ENCODE measurements around the gene IER3IP1. TPM values are rescaled to one million over a fixed set of nuclear protein-coding genes. Genes with fewer than 3 reads are reported as not detected.
"Not testable (repeated sequence)": the region's sequence is repeated elsewhere in the genome, so short reads cannot be mapped to it uniquely, and the experiment has no call there.

IER3IP1 gene, protein sequence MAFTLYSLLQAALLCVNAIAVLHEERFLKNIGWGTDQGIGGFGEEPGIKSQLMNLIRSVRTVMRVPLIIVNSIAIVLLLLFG
- 10 to 100 TPM; 14.4 to 17.4 (median 15.6) TPM for total RNA-seq

DNA sequence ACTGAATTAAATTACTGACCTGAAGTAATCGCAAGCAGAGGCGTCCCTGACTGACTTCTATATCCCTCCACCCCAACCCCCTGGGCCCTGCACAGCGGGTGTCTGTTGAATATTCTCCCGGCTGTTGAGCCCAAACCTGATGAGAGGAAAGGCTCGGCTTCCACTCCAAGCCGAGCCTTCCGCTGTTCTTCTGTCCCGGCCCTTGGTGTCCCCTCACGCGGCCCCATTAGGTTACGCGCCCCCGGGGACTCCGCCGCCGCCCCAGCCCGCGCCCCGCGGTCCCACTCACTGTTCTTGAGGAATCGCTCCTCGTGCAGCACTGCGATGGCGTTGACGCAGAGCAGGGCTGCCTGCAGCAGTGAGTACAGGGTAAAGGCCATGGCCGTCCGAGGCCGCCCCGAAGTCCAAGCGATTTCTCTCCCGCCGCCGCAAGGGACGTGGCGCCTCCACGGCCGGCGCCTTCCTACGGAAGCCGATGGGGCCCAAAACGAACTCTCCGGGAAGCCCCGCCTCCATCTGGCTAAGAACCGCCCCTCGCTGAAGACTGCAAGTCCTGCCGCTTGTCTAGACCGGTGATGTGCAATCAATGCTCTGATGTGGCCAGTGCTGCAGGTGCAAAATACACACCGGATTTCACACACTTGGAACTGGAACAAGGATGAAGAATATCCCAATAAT, at the start of gene IER3IP1:
Gene IER3IP1 (minus strand): TSS at position 467 of the 678 bp plus-strand sequence. CDS start 87 bp downstream, at position 380.
- H3K4me3 Mint-ChIP-seq, result peak within 1 kb of the TSS; percentile 29
- H3K4me1 Mint-ChIP-seq (ENCODE audit: low read depth), result peaks cover 5% of the 10 kb centered on the region
- DNase-seq (peak; percentile 86), ATAC-seq (peak; percentile 93 to 94)
- H3K36me3 Mint-ChIP-seq (ENCODE audit: insufficient read depth), result no peaks in the 10 kb centered on the region
- no peaks in the 10 kb centered on the region for H3K9me3 Mint-ChIP-seq
- peaks cover 2% of the 10 kb centered on the region for H3K27me3 Mint-ChIP-seq (ENCODE audit: low read depth)

DNA sequence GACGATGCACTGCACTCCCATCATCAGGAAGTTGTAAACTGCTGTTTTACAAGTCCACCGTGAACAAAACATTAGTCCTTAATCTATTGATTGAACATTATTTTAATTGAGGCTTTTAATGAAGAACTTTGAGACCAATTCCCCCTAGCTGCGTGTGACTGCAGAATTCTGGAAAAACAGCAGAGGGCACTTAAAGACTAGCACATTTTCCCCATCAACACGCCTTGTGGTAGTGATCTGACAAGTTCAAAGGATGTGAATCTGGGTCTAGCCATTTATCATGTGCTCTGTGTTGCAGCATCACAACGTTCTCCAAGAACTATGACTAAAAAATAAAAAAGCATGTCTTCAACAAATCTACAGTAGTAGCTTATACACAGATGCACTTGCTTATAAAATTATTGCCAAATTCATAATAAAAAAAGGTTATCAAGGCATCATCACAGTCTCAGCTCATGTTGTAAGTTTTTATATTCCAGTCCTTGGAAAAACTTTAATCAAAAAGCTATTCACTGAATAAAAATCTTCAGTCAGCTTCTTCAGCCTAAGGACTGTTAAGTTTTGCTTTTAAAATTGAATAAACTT, 39.5 kb upstream of the IER3IP1 start:
- Mint-ChIP-seq H3K4me1 (ENCODE audit: low read depth) (no peaks in the 10 kb centered on the region), H3K9me3 (no peaks in the 10 kb centered on the region), H3K27me3 (ENCODE audit: low read depth) (peaks cover 35% of the 10 kb centered on the region), H3K4me3 (no peak overlapping the region), H3K36me3 (ENCODE audit: insufficient read depth) (no peaks in the 10 kb centered on the region)
- DNase-seq, result no peak
- peak; percentile 40 to 46 for ATAC-seq

DNA sequence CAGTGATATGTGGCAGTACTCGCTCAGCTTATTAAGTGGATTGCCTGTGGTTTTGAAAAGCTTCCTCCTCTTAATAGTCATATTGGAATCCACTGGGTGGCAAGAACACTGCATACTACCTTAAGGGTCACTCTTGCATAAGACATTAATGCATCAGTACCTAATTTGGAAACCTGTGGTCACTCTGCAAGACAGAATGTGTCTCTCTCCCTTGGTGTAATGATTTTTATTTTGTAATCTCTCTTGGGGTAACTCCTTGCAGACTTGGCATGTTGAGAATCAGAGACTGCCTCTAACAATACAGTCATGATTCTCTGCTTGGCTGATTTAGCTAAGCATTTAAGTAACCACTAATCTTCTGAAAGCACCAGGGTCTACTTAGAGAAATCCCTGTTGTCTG, 33.0 kb upstream of the IER3IP1 start:
- H3K27me3 Mint-ChIP-seq (ENCODE audit: low read depth), result peaks cover 33% of the 10 kb centered on the region
- no peak overlapping the region for H3K4me3 Mint-ChIP-seq
- no peaks in the 10 kb centered on the region for H3K9me3 Mint-ChIP-seq
- no peaks in the 10 kb centered on the region for H3K36me3 Mint-ChIP-seq (ENCODE audit: insufficient read depth)
- ATAC-seq, result no peak
- no peak for DNase-seq
- no peaks in the 10 kb centered on the region for H3K4me1 Mint-ChIP-seq (ENCODE audit: low read depth)

DNA sequence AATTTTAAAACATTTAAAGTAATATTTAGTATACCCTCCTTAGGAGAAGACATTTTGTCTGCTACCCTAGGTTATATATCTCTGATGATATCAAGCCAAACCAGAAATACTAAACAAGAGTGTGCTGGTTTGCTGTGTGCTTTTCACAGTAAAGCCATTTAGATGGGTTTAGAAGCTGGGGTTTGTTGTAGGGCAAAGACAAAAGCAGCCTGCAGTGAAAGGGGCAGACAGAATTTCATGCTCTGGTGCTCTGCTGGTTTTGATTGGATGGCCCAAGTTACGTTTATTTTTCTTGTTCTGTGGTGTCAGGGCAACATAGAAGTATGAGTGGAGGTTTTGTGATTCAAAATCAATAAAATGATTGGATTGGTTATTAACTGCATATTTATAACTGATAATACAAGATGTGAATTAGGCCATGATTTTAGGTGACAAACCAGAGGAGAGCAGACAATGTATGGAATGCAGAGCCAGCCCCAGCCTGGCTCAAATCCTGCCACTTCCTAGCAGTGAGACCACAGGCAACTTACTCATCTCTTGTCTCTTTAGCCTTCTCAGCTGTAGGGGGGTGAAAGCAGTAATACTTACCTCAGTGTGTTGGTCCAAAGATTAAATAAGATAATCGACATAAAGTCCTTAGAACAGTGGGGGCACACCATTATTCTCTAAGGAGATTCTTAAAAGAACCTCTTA, 30.9 kb upstream of the IER3IP1 start:
- no peak for DNase-seq
- no peak for ATAC-seq
- Mint-ChIP-seq H3K27me3 (ENCODE audit: low read depth) (peaks cover 20% of the 10 kb centered on the region), H3K9me3 (no peaks in the 10 kb centered on the region), H3K36me3 (ENCODE audit: insufficient read depth) (no peaks in the 10 kb centered on the region), H3K4me1 (ENCODE audit: low read depth) (no peaks in the 10 kb centered on the region), H3K4me3 (no peak overlapping the region)

DNA sequence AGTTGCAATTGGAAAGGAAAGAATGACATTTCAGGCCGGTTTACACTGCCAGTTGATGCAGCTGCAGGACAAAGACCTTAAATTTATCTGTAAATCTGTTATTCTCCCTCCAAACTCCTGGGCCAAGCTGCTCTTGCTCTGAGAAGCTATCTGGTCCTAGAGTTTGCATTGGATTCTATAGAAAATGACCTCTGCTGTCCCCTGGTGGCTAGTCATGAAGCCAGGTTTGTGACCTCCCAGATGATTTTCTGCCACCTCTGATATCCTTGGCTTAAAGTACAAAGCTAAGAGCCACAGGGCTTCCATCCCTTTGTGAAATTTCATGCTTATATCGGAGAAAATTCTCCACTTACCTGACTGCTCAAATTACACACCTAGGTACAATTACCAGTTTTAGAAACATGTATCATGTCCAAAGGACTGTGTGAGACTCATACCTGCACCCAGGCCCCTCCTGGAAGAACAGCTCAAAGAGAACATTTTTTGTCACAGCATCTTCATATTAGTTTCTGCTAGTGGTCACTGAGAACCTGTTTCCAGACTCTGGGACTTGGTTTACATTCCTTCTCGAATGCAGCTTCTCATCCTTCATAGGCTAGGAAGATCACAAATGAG, 28.9 kb upstream of the IER3IP1 start:
- Mint-ChIP-seq H3K4me1 (ENCODE audit: low read depth) (no peaks in the 10 kb centered on the region), H3K27me3 (ENCODE audit: low read depth) (peaks cover 10% of the 10 kb centered on the region), H3K9me3 (no peaks in the 10 kb centered on the region), H3K36me3 (ENCODE audit: insufficient read depth) (no peaks in the 10 kb centered on the region), H3K4me3 (no peak overlapping the region)
- ATAC-seq (no peak), DNase-seq (peak; percentile 17)

DNA sequence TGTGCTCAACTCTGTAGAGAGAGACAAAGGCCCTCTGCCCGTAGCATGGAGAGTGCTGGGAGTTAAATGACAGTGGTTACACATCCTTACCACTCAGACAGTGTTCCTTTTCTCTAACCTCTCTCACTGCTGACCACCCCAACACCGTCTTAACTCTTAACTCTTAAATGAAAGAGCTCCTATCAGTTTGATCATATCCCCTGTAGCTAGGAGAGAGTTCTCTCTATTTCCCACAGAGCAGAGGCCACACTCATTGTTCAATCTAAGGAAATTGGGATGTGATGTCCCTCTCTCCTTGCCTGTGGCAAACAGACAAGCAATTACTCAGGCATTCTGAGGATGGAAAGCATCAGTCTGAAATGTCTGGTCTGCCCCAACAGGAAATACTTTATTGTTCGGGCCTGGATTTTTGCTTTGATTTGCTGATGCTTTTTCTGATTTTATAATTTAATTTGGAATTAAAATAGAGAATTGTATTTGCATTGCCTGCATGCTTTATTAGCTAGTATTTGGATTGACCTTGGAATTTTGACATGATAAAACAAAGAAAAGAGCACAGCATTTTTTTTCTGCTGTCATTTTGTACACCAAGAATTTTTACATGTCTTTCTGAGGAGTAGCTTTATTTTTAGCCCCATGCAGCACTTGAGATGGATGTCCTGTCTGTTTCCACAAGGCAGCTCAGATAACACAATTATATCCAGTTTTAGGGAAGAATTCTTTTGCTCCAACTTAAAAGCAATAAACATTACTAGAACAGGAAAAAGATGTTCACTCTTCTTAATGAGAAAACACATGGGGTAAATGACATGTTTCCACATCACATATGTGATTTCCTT, 27.7 kb upstream of the IER3IP1 start:
- H3K9me3 Mint-ChIP-seq, result no peaks in the 10 kb centered on the region
- H3K4me1 Mint-ChIP-seq (ENCODE audit: low read depth), result no peaks in the 10 kb centered on the region
- H3K27me3 Mint-ChIP-seq (ENCODE audit: low read depth), result peaks cover 5% of the 10 kb centered on the region
- H3K4me3 Mint-ChIP-seq, result no peak overlapping the region
- ATAC-seq (no peak), DNase-seq (no peak)
- no peaks in the 10 kb centered on the region for H3K36me3 Mint-ChIP-seq (ENCODE audit: insufficient read depth)

DNA sequence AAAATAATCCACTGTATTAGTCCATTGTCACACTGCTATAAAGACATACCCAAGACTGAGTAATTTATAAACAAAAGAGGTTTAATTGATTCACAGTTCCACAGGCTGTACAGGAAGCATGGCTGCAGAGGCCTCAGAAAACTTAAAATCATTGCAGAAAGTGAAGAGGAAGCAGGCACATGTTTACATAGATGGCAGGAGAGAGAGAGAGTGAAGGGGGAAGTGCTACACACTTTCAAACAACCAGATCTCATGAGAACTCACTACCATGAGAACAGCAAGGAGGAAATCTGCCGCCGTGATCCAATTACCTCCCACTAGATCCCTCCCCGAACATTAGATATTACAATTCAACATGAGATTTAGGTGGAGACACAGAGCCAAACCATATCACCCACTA, 19.8 kb upstream of the IER3IP1 start:
- H3K36me3 Mint-ChIP-seq (ENCODE audit: insufficient read depth); H3K4me3 Mint-ChIP-seq; H3K27me3 Mint-ChIP-seq (ENCODE audit: low read depth); H3K4me1 Mint-ChIP-seq (ENCODE audit: low read depth); H3K9me3 Mint-ChIP-seq; DNase-seq; ATAC-seq: not testable (repeated sequence)

DNA sequence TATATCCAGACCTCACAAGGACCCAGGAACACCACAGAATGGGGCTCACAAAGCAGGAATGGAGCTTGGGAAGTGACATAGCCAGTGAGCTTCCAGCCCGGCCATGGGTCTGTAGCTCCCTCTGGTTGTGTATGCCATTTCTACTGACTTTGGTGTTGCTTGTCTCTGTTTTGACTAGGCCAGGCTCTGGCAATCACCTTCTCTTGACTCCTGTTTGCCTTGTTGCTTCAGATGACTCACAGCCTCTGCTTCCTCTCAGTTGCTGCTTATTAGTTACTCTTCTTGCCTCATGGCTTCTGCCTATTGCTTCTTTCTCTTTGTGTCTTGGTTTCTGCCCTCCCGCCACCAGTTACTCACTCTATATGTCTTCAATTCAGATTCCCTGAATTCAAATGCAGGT, 15.8 kb upstream of the IER3IP1 start:
- no peaks in the 10 kb centered on the region for H3K4me1 Mint-ChIP-seq (ENCODE audit: low read depth)
- no peaks in the 10 kb centered on the region for H3K9me3 Mint-ChIP-seq
- DNase-seq (no peak), ATAC-seq (no peak)
- H3K36me3 Mint-ChIP-seq (ENCODE audit: insufficient read depth), result no peaks in the 10 kb centered on the region
- H3K27me3 Mint-ChIP-seq (ENCODE audit: low read depth), result peaks cover 15% of the 10 kb centered on the region
- no peak overlapping the region for H3K4me3 Mint-ChIP-seq

DNA sequence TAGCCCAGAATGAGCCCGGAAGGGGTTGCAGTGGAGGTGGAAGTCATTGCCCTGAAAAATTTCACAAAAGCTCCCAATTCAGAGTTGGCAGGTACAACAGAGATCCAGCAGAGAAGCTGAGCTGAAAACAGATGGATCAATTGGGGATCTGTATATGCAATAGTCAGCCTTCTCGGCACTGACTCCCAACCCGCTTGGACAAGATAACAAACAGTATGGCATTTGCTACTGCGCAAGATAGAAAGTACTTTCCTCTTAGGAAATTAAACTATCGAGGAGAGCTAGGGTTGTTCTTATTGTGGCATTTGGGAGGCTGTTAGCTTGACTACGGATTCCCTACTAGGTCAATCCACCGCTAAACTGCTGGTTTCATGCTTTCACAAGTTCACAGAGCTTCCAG, 11.6 kb upstream of the IER3IP1 start:
- peaks cover 18% of the 10 kb centered on the region for H3K9me3 Mint-ChIP-seq
- peaks cover 12% of the 10 kb centered on the region for H3K27me3 Mint-ChIP-seq (ENCODE audit: low read depth)
- DNase-seq, result no peak

DNA sequence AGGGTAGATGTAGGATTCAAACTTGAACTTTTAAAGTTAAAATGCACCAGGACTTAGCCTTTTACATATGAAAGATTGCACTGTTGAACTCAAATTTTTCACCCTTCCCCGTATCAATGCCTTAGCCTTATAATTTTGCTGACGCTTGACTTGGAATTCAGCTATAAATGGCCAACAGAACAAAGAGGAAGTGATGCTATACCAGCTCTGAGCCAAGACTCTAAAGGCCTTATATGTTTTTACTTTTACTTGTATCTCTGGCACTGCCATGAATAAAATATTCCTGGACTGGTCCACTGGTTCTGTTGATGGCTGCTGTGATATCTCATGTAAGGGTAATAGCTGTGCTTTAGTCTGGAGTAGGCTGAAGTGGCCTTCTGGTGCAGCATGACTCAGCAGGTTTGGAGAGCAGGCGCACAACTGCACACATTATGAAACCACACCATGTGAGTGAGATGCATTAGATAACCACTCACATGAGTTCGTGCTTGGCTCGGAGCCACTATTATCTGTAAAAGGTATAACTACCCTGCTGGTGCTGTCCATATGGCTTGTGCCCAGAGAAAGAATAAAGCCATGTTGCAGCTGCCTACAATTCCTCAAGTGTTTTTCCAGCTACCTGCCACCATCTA, 8.4 kb upstream of the IER3IP1 start:
- peaks cover 18% of the 10 kb centered on the region for H3K9me3 Mint-ChIP-seq
- peaks cover 12% of the 10 kb centered on the region for H3K27me3 Mint-ChIP-seq (ENCODE audit: low read depth)
- ATAC-seq (no peak), DNase-seq (no peak)
- no peak overlapping the region for H3K4me3 Mint-ChIP-seq
- no peaks in the 10 kb centered on the region for H3K4me1 Mint-ChIP-seq (ENCODE audit: low read depth)
- H3K36me3 Mint-ChIP-seq (ENCODE audit: insufficient read depth), result no peaks in the 10 kb centered on the region

More for the DNA sequence above, 11.6 kb upstream of the IER3IP1 start:
- no peaks in the 10 kb centered on the region for H3K4me1 Mint-ChIP-seq (ENCODE audit: low read depth)
- no peaks in the 10 kb centered on the region for H3K36me3 Mint-ChIP-seq (ENCODE audit: insufficient read depth)
- no peak for ATAC-seq
- H3K4me3 Mint-ChIP-seq, result no peak overlapping the region

DNA sequence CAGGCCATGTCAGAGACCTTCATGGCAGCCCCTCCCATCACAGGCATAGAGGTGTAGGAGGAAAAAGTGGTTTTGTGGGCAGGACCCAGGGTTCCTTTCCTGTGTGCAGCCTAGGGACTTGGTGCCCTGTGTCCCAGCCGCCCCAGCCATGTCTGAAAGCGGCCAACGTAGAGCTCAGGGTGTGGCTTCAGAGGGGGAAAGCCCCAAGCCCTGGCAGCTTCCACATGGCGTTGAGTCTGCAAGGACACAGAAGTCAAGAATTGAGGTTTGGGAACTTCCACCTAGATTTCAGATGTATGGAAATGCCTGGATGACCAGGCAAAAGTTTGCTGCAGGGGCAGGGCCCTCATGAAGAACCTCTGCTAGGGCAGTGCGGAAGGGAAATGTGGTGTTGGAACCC, 6.0 kb upstream of the IER3IP1 start:
- H3K36me3 Mint-ChIP-seq (ENCODE audit: insufficient read depth); DNase-seq; H3K27me3 Mint-ChIP-seq (ENCODE audit: low read depth); ATAC-seq; H3K4me3 Mint-ChIP-seq; H3K4me1 Mint-ChIP-seq (ENCODE audit: low read depth): not testable (repeated sequence)
- H3K9me3 Mint-ChIP-seq, result peaks cover 18% of the 10 kb centered on the region

DNA sequence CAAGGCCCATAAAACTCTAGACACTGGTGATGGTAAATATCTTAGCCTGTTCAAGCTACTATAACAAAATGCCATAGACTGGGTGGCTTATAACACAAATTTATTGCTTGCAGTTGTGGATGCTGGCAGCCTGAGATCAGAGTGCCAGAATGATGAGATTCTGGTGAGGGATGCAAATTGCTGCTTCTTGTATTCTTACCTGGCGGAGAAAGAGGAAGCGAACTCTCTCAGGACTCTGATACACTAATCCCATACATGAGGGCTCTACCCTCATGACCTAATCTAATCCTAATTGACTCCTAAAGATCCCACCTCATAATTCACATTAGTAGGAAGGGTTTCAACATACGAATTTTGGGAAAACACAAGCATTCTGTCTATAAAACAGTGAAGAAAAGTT, 4.6 kb upstream of the IER3IP1 start:
- DNase-seq (no peak), ATAC-seq (no peak)
- peaks cover 1% of the 10 kb centered on the region for H3K4me1 Mint-ChIP-seq (ENCODE audit: low read depth)
- H3K9me3 Mint-ChIP-seq, result peaks cover 15% of the 10 kb centered on the region
- peaks cover 5% of the 10 kb centered on the region for H3K27me3 Mint-ChIP-seq (ENCODE audit: low read depth)
- no peaks in the 10 kb centered on the region for H3K36me3 Mint-ChIP-seq (ENCODE audit: insufficient read depth)
- no peak overlapping the region for H3K4me3 Mint-ChIP-seq

DNA sequence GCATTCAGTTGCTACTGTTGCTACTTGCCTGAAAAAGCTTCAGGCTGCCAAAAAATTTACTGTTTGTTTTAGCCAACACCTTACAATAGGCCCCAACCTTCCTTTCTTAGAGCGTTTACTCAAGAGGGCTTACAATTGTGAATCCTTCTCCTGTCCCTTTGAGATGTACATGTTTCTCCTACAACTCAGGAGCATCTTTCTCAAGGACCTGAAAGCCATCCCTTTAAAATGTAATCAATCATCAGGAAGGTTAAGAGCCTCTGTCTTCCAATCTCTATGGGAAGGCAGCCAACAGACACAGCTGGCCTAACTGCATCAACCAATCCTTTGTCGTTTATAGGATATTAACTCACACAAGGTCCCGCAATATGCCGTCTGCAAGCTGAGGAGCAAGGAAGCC, 3.4 kb upstream of the IER3IP1 start:
- H3K9me3 Mint-ChIP-seq, result peaks cover 5% of the 10 kb centered on the region
- ATAC-seq, result no peak
- no peak overlapping the region for H3K4me3 Mint-ChIP-seq
- H3K4me1 Mint-ChIP-seq (ENCODE audit: low read depth), result peaks cover 1% of the 10 kb centered on the region
- H3K36me3 Mint-ChIP-seq (ENCODE audit: insufficient read depth), result no peaks in the 10 kb centered on the region
- no peak for DNase-seq
- peaks cover 5% of the 10 kb centered on the region for H3K27me3 Mint-ChIP-seq (ENCODE audit: low read depth)
